Cardiac septum (tissue), 1 donor: ENCODE data around the gene C9orf72. TPM values are rescaled to one million over a fixed set of nuclear protein-coding genes. Genes with fewer than 3 reads are reported as not detected.

Source experiments
- DNase-seq: peaks from one replicate; pipeline ENCODE4 v3.0.0-alpha.2; 2020; ENCODE audit warnings: low spot score
- intact Hi-C: fragments of 100-400 bp; cut with DNase I; formaldehyde crosslinking; loops from one replicate; pipeline ENCODE4 v1.14.0; 2022
- total RNA-seq: library from RNA; stranded (reverse); fragmentation: NEBNext Ultra II Directional; extraction: Animal tissue kit (Norgen Biotek cat#: 25700); gene quantifications from one replicate; pipeline ENCODE4 v1.2.1, GENCODE V29; 2021
- donor health status: DM: no; HTN: no; CAD: no.

C9orf72 gene
- total RNA-seq, 1 donor from 2014 or later = 11.4 TPM

DNA sequence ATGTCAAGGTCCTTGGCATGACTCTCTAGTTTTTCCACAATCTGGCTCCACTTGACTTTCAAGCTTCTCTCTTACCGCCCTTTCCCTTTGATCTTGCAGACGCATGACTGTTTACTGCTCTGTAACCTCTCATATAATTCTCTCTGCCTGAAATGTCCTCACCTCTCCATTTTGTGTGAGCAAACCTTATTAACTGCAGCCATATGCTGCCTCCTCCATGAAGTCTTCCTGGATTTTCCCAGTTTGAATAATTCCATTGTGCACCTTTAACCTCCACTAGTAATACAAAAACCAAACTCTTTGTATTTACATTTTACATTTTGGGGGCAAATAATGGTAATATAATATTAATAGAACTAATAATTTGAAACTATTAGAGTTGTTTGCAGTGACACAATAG is 9.5 kb upstream of the C9orf72 start:
- no peak for DNase-seq
- intact Hi-C loops = no loop called here

DNA sequence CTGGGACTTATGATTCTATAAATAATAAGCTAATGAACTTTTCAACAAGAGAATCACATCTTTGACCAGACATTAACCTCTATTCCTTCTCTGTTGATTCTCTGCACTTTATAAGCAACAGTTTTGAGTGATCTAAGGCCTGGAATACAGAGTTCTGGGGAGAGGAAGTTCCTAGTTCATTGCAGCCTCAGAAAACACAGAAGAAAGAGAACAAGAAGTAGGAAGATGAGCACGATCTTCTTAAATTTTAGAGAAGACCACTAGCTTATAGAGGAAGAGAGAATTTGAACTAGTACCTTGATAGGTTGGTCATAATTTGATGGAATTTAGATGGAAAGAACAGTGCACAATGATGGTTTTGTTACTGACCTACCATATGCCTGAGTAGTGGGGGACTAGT is 8.5 kb upstream of the C9orf72 start:
- intact Hi-C loops = no loop called here

DNA sequence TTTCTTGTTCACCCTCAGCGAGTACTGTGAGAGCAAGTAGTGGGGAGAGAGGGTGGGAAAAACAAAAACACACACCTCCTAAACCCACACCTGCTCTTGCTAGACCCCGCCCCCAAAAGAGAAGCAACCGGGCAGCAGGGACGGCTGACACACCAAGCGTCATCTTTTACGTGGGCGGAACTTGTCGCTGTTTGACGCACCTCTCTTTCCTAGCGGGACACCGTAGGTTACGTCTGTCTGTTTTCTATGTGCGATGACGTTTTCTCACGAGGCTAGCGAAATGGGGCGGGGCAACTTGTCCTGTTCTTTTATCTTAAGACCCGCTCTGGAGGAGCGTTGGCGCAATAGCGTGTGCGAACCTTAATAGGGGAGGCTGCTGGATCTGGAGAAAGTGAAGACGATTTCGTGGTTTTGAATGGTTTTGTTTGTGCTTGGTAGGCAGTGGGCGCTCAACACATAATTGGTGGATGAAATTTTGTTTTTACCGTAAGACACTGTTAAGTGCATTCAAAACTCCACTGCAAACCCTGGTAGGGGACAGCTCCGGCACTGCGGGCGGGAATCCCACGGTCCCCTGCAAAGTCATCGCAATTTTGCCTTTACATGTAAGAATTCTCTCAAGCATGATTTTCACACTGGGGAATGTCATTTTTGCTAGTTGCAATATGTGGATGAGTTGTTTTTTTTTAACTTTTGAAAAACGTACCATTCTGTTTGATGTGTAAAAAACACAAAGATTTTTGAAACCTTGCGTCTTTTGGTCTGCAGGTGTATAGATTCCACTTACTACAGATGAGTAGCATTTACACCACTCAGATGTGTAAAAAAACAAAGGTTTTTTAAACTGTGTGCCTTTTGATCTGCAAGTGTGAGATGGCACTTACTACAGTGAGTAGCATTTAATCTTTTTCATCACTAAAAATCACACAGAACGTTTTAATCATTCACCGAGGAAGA is 631 bp upstream of the C9orf72 start:
- intact Hi-C loops = loop anchor here (5.0 kb wide), 1 partner anchor 622 kb away; no protein-coding TSS in a partner anchor
- DNase-seq = peak; percentile 97

More for the DNA sequence above, 8.5 kb upstream of the C9orf72 start:
- DNase-seq = no peak

DNA sequence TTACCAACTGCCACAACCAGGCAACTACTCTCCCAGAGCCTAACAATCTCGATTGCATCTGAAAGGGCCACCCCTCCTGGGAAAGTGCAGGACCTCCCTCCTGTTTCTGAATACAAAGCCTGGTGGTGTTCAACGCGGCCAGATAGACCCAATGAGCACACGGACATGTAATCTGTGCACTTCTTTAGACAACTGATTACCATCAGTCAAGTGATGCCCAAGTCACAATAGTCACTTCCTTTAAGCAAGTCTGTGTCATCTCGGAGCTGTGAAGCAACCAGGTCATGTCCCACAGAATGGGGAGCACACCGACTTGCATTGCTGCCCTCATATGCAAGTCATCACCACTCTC is 739 bp downstream of the C9orf72 start:
- intact Hi-C loops = loop anchor here (5.0 kb wide), 1 partner anchor 620 kb away; no protein-coding TSS in a partner anchor
- peak; percentile 83 for DNase-seq

DNA sequence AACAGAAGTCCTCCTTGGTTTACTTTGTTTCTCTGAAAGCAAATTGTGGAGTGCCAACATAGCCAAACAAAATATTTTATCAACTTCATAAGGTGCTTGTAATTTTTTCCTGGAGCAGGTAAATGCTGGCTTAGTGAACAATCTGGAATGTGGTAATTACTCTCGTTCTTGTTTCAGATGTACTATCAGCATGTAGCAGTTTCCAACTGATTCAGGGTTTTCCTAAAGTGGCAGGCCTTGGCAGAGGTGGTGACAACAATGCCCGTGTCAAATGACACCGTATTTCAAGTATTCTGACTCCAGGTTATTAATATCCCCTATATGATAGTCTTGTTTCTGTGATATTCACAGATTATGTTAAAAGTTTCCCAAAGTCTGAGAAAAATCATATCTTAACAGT is 1.2 kb downstream of the C9orf72 start:
- DNase-seq = no peak
- intact Hi-C loops = loop anchor here (5.0 kb wide), 1 partner anchor 620 kb away; no protein-coding TSS in a partner anchor

DNA sequence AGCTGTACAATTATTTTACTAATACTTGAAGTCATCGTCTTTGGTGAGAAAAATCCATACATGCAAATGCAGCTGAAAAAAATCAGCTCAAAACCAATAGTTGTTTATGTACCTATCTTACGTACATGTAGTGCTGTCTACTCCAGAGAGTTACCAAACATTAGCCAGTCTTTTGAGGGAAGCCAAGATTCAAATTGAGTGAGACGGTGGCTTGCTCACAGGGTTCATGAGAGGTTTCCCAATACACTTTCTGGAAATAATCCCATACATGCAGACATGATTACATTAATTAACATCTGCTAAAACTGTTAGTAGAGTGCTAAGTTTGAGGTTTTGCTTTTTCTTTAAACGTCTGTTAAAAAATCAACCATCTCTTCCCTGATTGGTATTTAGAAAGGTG is 2.3 kb downstream of the C9orf72 start:
- no peak for DNase-seq
- intact Hi-C loops = loop anchor here (5.0 kb wide), 1 partner anchor 619 kb away; no protein-coding TSS in a partner anchor

DNA sequence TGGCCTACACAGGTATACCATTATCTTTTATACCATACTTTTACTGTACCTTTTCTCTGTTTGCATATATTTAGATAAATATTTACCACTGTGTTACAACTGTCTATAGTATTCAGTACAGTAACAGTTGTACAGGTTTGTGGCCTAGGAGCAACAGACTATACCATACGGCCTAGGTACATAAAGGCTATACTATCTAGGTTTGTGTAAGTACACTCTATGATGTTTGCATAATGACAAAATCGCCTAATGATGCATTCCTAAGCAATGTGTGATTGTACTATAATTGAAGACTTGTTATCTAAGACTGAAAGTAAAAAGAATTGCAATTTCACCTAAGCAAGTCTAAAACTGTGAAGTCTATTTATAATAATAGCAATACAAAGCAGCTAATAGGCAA is 3.9 kb downstream of the C9orf72 start:
- DNase-seq = no peak
- intact Hi-C loops = no loop called here

DNA sequence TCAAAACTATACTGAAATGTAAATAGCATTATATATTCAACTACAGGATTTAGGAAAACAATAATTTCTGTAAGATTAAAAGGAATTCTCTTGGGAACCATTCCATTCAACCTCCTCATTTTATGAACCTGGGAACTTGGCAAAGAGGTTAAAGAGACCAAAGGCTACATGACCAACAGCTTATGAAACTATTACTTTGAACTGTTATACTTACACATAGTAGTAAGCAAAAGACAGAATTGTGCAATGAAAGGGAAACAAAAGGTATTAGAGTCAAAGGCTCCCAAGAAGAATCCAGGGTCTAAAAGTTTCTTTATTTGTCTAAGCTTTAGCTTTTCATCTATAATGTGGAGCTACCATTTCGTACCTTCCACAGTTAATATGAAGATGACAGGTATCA is 7.2 kb downstream of the C9orf72 start:
- DNase-seq = no peak
- intact Hi-C loops = no loop called here

DNA sequence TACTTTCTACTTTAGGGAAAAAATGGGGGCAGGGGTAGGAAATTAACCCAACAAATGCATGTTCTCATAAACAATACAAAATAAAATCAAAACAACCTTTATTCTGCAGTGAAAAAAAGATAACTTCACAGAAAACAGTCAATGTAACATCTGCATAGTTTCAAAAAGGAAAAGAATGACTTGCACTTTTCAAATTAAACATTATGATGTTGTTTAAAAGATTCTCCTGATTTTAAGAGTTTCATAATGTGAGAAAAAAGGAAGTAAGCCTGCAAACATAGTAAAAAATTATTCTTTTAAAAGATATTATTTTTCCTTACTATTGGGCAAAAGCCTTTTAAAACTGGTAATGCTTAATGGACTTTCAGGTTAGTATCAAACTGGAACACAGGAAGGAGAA is 7.6 kb downstream of the C9orf72 start:
- intact Hi-C loops = no loop called here

DNA sequence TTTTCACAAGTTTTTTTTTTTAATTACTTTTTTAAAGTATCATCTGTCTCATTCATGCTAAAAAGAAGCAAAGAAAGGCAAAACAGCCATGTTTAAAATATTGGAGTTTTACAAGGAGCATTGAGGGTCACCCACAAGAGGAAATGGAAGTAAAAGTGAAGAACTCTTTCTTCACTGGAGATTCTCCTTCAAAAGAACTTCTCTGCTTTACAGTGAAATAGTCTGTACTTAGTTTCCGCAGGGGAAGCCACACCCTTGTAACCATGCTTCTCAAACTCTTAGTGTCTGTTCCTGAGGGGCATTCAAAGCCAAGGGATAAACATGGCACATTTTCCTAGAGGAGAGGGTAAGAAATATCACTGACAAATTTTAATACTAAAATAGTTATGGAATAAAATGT is 8.6 kb downstream of the C9orf72 start:
- intact Hi-C loops = no loop called here

More for the DNA sequence above, 7.6 kb downstream of the C9orf72 start:
- DNase-seq = no peak

DNA sequence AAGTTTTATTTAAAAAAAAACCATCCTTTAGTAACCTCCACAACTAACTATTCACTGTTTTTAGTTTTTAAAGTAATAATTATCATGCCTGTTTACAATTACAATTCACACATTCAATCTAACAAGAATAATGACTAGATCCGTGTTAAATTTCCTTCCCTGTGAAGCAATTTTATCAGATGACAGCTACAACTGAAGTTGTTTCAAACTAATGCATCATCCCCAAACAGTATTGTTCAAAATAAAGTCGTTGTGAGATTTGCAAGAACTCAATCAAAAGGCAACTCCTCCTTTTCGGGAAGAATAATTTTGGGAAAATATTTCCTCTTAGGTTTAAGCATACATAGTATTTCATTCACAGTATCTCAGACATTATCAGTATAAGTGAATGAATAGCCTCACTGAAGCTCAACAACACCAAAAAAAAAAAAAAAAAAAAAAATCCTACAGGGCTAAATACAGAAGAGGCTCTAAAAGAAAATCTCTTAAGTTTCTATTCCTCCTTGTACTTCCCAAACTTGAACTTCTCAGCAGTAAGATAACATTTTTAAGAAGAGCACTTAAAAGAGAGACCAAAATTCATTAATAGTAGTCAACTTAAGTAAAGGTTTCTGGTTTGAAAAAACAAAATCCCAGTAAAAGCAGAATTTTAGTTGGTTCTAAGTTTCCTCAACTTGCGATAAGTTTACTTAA is 9.4 kb downstream of the C9orf72 start:
- intact Hi-C loops = no loop called here

More for the DNA sequence above, 8.6 kb downstream of the C9orf72 start:
- no peak for DNase-seq

DNA sequence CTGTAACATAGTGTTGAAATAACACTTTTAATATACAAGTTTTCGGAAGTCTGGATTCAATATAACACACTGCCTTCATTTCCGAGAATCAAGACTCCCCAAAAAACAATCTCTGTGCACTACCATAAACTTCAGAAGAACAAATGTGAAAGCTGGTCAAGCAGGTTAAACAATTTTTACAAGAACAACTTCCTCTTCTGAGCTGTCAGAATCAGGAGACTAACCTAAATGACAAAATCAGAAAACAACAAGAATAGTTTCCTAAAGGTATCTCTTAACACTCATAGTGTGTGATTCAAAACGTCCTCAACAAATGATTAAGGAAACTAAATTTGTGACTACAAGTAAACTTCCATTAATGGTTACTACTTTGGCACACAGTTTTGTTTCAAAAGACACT is 11.6 kb downstream of the C9orf72 start:
- intact Hi-C loops = no loop called here

More for the DNA sequence above, 9.4 kb downstream of the C9orf72 start:
- no peak for DNase-seq

DNA sequence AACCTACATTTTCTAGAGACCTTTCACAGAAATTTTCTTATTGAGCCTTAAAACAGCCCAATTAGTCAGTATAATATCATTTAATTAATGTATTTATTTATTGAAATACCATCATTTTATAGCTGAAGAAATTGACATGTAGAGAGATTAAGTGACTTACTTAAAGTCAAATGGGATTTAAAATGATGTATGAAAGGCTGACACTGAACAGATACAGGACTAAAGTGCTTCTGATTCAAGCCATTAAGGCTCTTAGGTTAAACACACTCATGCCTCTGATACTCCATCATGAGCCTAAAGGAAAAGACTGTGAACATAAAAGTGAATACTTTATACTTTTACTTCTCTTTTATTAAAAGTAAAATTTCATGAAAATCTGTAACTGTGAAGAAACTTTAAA is 12.8 kb downstream of the C9orf72 start:
- no peak for DNase-seq
- intact Hi-C loops = no loop called here

More for the DNA sequence above, 11.6 kb downstream of the C9orf72 start:
- no peak for DNase-seq

DNA sequence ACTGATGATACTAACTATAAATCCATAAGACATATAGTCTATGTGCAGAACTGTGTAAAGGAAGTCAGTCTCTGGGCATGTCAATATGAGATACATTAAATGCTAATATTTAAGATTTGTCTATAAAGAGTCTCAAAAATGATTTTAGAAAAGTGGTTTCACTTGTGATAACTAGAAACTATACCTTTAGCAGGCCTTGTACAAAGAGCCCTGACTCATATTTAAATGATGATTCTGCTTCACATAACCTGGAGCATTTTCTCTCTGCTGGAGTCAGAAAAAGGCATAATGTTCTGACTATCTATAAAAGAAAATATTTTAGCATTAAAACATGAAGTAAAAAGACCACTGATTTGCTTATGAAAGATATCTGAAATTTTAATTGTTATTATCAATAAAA is 15.0 kb downstream of the C9orf72 start:
- intact Hi-C loops = no loop called here
- no peak for DNase-seq

DNA sequence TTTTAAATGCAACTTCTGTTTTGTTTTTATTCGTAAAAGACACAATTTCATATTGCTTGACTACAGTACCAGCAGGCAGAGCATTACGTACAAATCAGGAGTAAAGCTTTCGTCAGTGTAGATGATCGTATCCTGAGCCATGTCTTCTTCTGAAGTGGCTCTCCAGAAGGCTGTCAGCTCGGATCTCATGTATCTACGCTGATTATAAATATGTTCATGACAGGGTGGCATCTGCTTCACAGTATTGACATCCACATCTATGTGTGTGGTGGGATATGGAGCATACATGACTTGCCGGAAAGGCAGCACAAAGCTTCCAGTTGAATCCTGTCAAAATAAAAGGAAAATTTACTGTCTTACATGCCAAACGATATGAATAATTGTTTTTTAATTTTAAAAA is 16.8 kb downstream of the C9orf72 start:
- DNase-seq = no peak
- intact Hi-C loops = no loop called here

DNA sequence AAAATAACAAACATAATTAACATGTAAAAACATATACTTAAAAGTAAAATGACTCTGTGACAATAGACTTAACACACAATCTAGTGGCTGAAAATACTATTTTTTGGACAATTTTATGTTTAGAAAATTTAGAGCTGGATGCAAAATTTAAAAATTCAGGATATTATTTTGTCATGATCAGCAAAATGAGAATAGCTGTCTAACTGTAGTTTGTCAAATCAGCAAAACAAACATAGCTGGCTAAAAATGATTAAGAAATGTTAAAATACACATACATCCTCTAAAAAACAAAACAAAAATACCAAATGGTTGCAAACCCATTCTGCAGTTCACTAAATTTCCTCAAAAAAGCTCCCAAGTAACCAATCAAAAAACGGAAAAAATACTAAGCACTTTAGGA is 18.6 kb downstream of the C9orf72 start:
- DNase-seq = no peak
- intact Hi-C loops = no loop called here

DNA sequence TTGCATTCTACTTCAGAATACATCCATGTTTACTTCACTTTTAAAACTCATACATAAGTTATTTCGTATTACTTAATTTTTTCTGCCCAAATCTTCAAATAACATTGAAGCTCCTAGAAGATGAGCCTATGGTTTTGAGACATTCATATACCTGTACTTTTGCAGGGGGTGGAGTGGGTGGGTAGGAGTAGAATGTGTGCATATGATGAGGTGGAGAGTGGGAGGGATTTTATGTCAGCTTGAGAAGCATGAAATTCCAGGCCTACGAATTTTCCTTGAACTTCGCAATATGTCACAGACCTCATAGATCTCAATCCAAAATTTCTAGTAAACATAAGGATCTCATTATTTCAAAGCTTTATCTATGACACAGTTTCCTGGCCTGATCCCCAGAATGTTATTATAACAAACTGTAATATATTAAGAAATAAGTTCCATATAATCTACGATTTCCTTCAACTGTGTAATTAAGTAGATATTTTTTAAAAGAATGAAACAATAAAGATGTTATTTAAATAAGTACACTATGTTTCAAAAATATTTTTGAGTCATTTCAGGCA is 24.0 kb downstream of the C9orf72 start:
- no peak for DNase-seq
- intact Hi-C loops = no loop called here

DNA sequence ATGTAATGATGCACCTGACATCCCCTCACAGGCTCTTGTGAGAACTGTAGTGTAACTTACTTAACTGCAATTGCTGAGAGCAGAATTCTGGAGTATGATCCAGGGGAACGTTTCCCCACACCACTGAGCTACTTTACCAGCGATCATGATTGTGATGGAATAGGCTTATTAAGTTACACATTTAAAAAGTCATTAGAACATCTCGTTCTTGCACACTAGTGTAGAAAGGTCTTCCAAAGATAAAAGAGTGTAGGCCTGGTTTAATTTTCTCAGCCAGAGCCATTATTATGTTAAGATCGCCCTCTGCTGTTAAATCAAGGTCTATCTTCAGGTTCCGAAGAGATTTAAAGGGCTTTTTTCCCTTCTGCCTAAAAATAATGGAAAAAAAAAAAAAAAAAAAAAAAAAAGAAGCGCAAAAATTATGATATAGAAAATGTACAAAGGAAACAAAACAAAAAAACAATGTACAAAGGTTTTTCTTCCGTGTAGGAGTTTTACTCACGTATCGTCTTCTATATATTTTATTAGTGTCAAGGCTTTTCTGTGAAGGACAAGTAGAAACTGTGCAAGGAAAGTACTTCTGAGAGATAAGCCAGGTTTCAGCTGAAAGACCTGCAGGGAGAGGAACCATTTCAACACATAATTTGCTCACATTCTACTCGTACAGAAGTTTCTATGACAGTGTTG is 25.1 kb downstream of the C9orf72 start:
- DNase-seq = no peak
- intact Hi-C loops = no loop called here

DNA sequence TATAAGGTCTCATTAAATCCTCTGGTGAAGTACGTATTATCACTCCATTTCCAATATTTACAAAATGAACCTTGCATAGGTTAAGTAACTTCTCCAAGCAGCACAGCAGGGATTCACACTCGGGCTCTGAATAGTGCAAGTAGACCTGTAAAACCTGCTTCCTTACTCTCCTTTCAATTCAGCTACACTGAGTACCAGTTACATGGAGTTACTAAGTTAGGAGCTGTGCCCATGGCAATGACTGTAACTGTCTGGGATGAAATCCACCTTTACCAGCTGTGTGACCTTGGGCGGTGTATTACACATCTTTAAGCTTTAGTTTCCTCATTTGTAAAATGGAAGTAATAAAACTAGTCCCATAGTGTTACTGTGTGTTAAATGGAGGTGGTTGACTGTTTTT is 27.8 kb downstream of the C9orf72 start:
- no peak for DNase-seq
- intact Hi-C loops = no loop called here

DNA sequence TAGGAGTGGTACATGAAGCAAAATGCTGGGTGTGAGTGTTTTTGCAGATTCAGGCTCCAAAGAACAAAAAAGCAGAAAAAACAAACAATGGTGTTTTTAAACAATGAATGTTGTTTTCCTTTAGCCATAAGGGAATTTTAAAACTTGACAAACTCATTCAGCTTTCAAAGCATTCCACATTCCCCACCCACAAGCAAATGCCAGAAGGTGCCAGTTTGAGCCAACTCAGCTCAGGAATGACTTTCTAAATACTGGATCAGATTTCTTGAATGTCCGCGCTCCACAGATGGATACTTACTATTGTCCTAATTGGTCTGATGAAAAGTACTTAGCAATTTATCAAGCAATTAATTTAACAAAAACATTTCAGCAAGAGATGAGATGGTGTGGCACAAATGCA is 30.8 kb downstream of the C9orf72 start:
- intact Hi-C loops = no loop called here
- DNase-seq = no peak
